GM12801 (cell line): Measurements from ENCODE around the gene PRDM13.

Experiments used
- CTCF ChIP-seq: IDR thresholded peaks from one replicate; pipeline ENCODE4 v1.5.1; 2011; ENCODE audit warnings: control low read depth; ENCODE audit not compliant: insufficient read length; ENCODE audit errors: extremely low read depth

The PRDM13 gene

GRCh38 chr6:99606656-99607415 lies at the start of gene PRDM13:
Gene PRDM13, plus strand, starts transcription at chr6:99606833. Its CDS starts 202 bp downstream, at chr6:99607035.
- no peak for TF ChIP-seq CTCF

- TF ChIP-seq CTCF = no peak
Measured at GRCh38 chr6:99559057-99559456, 47.6 kb upstream of the PRDM13 start.

GRCh38 chr6:99560668-99561067 lies 46.0 kb upstream of the PRDM13 start:
- no peak for TF ChIP-seq CTCF

- TF ChIP-seq CTCF = no peak
Measured at GRCh38 chr6:99563056-99563723, 43.4 kb upstream of the PRDM13 start.

GRCh38 chr6:99568103-99568933 lies 38.3 kb upstream of the PRDM13 start, which contains the start of gene CCNC:
Gene CCNC, minus strand, starts transcription at chr6:99568660. Its CDS starts 133 bp downstream, at chr6:99568527.
- no peak for TF ChIP-seq CTCF

GRCh38 chr6:99573980-99574617 lies 32.5 kb upstream of the PRDM13 start:
- TF ChIP-seq CTCF = no peak
